ENCODE data around the gene TMEM269.

GRCh38 chr1:42768172-42768571, 16.6 kb upstream of the TMEM269 start:
- TF ChIP-seq EZH2phosphoT487 (IDR thresholded peaks at IDR 0.05; ENCODE audit: low read length) (no peak), EZH2 (optimal IDR thresholded peaks at IDR 0.05; ENCODE audit: low read depth, low read length) (no peak)

Measured in MM.1S (cell line).